Stimulated activated naive CD8-positive, alpha-beta T cell treated with anti-CD3 and anti-CD28 coated beads, Interleukin-15, amount 100 ng/mL, for 72 hours (primary cell): ENCODE results near the gene SLC35F2.
"Not testable (repeated sequence)": the region's sequence is repeated elsewhere in the genome, so short reads cannot be mapped to it uniquely, and the experiment has no call there.

Experiments used
- ATAC-seq: fragments of 150-1000 bp; cut with Tn5 transposase; 2 replicates; pipeline ENCODE4 v1.10.0; 2021; ENCODE audit warnings: mild to moderate bottlenecking, moderate library complexity
- DNase-seq, 2 donors: peaks; one replicate each; pipeline ENCODE4 v3.0.0; 2021 to 2022
- H3K27ac Mint-ChIP-seq, 2 donors: one replicate each; pipeline ENCODE4 v1.8.0; 2022; ENCODE audit warnings: mild to moderate bottlenecking in 2 of 2, mixed read lengths in 2 of 2, moderate library complexity in 2 of 2
- H3K27me3 Mint-ChIP-seq: one replicate; pipeline ENCODE4 v1.8.0; 2022; ENCODE audit warnings: mixed read lengths
- H3K4me1 Mint-ChIP-seq: one replicate; pipeline ENCODE4 v1.8.0; 2022; ENCODE audit warnings: mild to moderate bottlenecking, mixed read lengths
- H3K4me3 Mint-ChIP-seq, 2 donors: one replicate each; pipeline ENCODE4 v1.8.0; 2022; ENCODE audit warnings: mild to moderate bottlenecking in 2 of 2, mixed read lengths in 2 of 2, moderate library complexity in 1 of 2
- H3K9me3 Mint-ChIP-seq, 2 donors: one replicate each; pipeline ENCODE4 v1.8.0; 2022; ENCODE audit warnings: mixed read lengths in 2 of 2

SLC35F2 gene

GRCh38 chr11:107858217-107859070 lies at the start of gene SLC35F2:
SLC35F2 (minus strand) TSS chr11:107858787; CDS start chr11:107858767, 20 bp downstream.
- Mint-ChIP-seq H3K27ac (peak within 1 kb of the TSS; percentile 91 to 98), H3K27me3 (peaks cover 10% of the 10 kb centered on the region), H3K9me3 (no peaks in the 10 kb centered on the region), H3K4me3 (peak within 1 kb of the TSS; percentile 97 to 98), H3K4me1 (peaks cover 29% of the 10 kb centered on the region)
- DNase-seq (peak; percentile 84 to 87), ATAC-seq (peak; percentile 94)

DNA sequence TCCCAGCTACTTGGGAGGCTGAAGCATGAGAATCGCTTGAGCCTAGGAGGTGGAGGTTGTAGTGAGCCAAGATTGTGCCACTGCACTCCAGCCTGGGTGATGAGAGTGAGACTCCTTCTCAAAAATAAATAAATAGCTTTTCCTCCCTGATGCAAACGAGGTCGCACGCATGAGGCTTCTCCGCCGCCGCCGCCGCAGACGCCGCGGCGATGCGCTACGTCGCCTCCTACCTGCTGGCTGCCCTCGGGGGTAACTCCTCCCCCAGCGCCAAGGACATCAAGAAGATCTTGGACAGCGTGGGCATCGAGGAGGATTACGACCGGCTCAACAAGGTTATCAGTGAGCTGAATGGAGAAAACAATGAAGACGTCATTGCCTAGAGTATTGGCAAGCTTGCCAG lies 49.6 kb upstream of the SLC35F2 start:
- Mint-ChIP-seq H3K4me3 (no peak overlapping the region), H3K9me3 (no peaks in the 10 kb centered on the region), H3K4me1 (no peaks in the 10 kb centered on the region), H3K27ac (no peak overlapping the region), H3K27me3 (peaks cover 18% of the 10 kb centered on the region)
- DNase-seq (no peak), ATAC-seq (no peak)

DNA sequence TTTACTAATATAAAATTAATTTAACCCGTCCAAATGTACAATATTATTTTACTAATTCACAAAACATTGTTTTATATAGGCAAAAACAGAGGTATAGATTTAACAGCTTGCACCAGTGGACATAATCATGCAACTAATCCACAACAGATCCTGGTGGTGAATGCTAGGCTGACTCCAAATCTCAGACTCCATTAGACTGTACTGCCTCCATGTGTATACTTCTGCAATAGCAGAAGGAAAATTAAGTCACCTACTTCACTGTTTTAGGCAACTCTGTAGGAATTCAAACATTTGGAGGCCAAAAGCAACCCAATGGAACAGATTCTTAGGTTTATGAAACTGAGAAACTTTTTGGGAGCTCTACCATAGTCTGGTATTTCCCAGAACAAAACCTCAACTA lies 39.7 kb upstream of the SLC35F2 start:
- H3K27me3 Mint-ChIP-seq, result peaks cover 29% of the 10 kb centered on the region
- peak; percentile 72 for ATAC-seq
- no peak for DNase-seq
- no peaks in the 10 kb centered on the region for H3K9me3 Mint-ChIP-seq
- no peaks in the 10 kb centered on the region for H3K4me1 Mint-ChIP-seq
- H3K4me3 Mint-ChIP-seq, result no peak overlapping the region
- no peak overlapping the region for H3K27ac Mint-ChIP-seq

- Mint-ChIP-seq H3K27ac (no peak overlapping the region), H3K4me1 (no peaks in the 10 kb centered on the region), H3K27me3 (no peaks in the 10 kb centered on the region), H3K9me3 (no peaks in the 10 kb centered on the region), H3K4me3 (no peak overlapping the region)
- DNase-seq (no peak), ATAC-seq (no peak)
Observed at GRCh38 chr11:107882095-107882820, 23.7 kb upstream of the SLC35F2 start.

GRCh38 chr11:107881471-107881870 lies 22.9 kb upstream of the SLC35F2 start:
- not testable (repeated sequence) for H3K4me1 Mint-ChIP-seq, DNase-seq, H3K27me3 Mint-ChIP-seq, H3K4me3 Mint-ChIP-seq, H3K27ac Mint-ChIP-seq, H3K9me3 Mint-ChIP-seq, ATAC-seq

DNA sequence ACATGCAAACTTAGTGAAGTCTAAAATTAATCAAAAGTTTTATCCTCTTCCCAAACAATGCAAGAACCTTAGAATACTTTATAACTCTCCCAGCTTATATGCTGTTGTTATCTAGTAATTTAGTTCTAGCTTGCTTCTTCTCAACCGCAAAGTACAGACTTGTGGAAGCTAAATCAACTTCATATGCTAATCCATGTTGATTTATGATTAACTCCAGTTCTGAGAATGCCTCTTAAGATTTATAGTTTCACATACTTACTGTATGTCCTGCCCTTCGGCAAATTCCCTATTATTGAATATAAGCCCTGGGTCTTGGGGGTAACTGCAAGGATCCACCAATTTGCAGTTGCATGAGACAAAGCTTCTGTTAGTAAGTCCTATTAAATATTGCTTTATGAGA lies 17.6 kb upstream of the SLC35F2 start:
- ATAC-seq (no peak), DNase-seq (no peak)
- no peaks in the 10 kb centered on the region for H3K9me3 Mint-ChIP-seq

DNA sequence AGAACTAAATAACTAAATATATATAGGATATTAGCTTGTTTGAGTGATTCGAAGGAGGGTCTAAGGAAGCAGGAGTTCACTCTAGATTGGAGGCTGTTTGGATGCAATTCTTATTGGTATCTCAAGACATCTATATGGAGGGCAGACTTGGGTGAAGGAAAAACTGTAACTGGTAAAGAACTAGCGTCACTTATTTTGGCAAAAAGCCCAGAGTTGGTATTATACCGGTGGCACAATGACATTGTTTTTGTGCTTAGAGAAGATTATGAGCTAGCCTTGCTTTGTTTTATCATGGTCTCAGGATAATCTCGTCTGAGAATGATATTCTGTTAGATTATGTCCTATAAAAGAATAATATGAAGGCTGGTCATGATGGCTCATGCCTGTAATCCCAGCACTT lies 6.0 kb upstream of the SLC35F2 start:
- DNase-seq, result no peak
- Mint-ChIP-seq H3K4me3 (no peak overlapping the region), H3K9me3 (no peaks in the 10 kb centered on the region), H3K4me1 (peaks cover 4% of the 10 kb centered on the region), H3K27me3 (peaks cover 10% of the 10 kb centered on the region), H3K27ac (no peak overlapping the region)
- ATAC-seq, result no peak

More for the DNA sequence above, 17.6 kb upstream of the SLC35F2 start:
- Mint-ChIP-seq H3K4me3 (no peak overlapping the region), H3K27me3 (no peaks in the 10 kb centered on the region), H3K4me1 (no peaks in the 10 kb centered on the region), H3K27ac (no peak overlapping the region)

- H3K4me3 Mint-ChIP-seq, result peak overlapping the region in 1 of 2 donors; percentile 26
- H3K4me1 Mint-ChIP-seq, result peaks cover 29% of the 10 kb centered on the region
- H3K27me3 Mint-ChIP-seq, result peaks cover 10% of the 10 kb centered on the region
- no peak overlapping the region for H3K27ac Mint-ChIP-seq
- H3K9me3 Mint-ChIP-seq, result no peaks in the 10 kb centered on the region
- ATAC-seq, result no peak
- DNase-seq, result no peak
Observed at GRCh38 chr11:107860688-107861087, 2.1 kb upstream of the SLC35F2 start.

DNA sequence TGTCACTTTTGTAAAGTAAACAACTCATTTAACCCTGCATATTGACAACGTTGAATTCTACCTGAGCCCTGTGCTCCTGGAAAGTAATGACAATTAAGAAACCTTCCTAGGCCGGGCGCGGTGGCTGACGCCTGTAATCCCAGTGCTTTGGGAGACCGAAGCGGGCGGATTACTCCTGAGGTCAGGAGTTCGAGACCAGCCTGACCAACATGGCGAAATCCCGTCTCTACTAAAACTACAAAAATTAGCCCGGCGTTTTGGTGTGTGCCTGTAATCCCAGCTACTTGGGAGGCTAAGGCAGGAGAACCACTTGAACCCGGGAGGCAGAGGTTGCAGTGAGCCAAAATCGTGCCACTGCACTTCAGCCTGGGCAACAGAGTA lies 1.6 kb upstream of the SLC35F2 start:
- H3K27ac Mint-ChIP-seq, DNase-seq, ATAC-seq, H3K9me3 Mint-ChIP-seq, H3K27me3 Mint-ChIP-seq: not testable (repeated sequence)
- Mint-ChIP-seq H3K4me1 (peaks cover 29% of the 10 kb centered on the region), H3K4me3 (peak overlapping the region; percentile 97 to 98)

DNA sequence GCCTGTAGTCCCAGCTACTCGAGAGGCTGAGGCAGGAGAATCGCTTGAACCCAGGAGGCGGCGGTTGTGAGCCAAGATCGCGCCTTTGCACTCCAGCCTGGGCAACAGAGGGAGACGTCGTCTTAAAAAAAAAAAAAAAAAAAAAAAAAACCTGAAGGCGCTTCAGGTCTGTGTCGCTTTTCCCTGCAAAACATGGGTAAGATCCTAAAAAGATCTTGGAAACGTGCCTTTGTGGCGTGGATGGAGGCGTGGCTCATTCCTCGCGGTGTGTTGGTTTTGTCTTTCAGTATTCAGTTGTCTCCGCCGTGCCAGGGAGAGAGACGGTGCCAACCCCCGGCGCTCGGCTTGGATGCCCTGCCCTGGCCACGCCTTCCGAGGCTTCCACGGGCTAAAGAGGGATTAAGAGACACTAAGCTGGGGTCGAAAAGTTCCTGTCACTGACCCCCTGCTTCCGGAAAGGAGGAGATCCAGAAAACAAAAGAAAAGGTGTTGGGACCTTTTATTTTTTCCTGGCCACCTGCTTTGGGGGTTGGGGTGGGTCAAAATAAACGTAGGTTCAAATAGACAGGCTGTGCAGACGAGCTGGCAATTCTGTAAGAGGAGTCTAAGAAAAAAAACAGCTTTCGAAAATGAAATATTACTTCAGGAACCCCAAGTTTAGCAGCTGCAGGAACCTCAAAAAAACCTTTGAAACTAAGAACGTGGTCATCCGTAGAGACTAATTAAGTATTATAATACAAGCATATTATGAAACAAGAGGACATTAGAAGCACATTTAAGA lies 1.1 kb upstream of the SLC35F2 start:
- DNase-seq, result peak; percentile 28 to 30

GRCh38 chr11:107857550-107858216 lies 904 bp downstream of the SLC35F2 start:
- Mint-ChIP-seq H3K4me3 (peak overlapping the region; percentile 97 to 98), H3K9me3 (no peaks in the 10 kb centered on the region), H3K27ac (peak overlapping the region; percentile 91 to 98), H3K4me1 (peaks cover 29% of the 10 kb centered on the region), H3K27me3 (peaks cover 10% of the 10 kb centered on the region)
- DNase-seq (peak in 1 of 2 donors; percentile 41), ATAC-seq (peak; percentile 5)

More for the DNA sequence above, 1.1 kb upstream of the SLC35F2 start:
- Mint-ChIP-seq H3K27ac (peak overlapping the region; percentile 91 to 98), H3K4me1 (peaks cover 29% of the 10 kb centered on the region), H3K4me3 (peak overlapping the region; percentile 97 to 98), H3K9me3 (no peaks in the 10 kb centered on the region), H3K27me3 (peaks cover 10% of the 10 kb centered on the region)
- ATAC-seq, result no peak

GRCh38 chr11:107856981-107857517 lies 1.5 kb downstream of the SLC35F2 start:
- Mint-ChIP-seq H3K4me3 (peak overlapping the region; percentile 8 to 98), H3K4me1 (peaks cover 29% of the 10 kb centered on the region), H3K27me3 (peaks cover 10% of the 10 kb centered on the region), H3K27ac (no peak overlapping the region), H3K9me3 (no peaks in the 10 kb centered on the region)
- DNase-seq (no peak), ATAC-seq (no peak)

DNA sequence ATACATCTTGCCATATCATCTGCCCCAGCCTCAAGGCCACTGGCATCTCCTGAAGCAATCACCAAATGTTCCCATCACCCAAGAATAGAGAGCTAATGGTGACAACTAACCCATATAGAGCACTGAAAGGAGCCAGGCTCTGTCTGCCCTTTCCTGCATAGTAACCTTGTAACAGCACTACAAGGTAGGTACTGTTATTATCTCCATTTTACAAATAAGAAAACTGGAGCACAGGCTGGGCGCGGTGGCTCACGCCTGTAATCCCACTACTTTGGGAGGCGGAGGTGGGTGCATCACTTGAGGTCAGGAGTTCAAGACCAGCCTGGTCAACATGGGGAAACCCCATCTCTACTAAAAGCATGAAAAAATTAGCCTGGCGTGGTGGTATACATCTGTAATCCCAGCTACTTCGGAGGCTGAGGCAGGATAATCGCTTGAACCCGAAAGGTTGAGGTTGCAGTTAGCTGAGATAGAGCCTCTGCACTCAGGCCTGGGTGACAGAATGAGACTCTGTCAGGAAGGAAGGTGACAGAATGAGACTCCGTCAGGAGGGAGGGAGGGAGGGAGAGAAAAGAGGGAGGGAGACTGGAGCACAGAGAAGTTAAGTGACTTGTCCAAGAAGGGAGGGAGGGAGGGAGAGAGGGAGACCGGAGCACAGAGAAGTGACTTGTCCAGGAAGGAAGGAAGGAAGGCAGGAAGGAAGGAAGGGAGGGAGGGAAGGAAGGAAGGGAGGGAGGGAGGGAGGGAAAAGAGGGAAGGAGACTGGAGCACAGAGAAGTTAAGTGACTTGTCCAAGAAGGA lies 2.2 kb downstream of the SLC35F2 start:
- no peak for ATAC-seq
- Mint-ChIP-seq H3K4me1 (peaks cover 29% of the 10 kb centered on the region), H3K27me3 (peaks cover 3% of the 10 kb centered on the region), H3K27ac (peak overlapping the region in 1 of 2 donors; percentile 28), H3K9me3 (no peaks in the 10 kb centered on the region), H3K4me3 (peak overlapping the region; percentile 64 to 98)
- DNase-seq, result no peak

DNA sequence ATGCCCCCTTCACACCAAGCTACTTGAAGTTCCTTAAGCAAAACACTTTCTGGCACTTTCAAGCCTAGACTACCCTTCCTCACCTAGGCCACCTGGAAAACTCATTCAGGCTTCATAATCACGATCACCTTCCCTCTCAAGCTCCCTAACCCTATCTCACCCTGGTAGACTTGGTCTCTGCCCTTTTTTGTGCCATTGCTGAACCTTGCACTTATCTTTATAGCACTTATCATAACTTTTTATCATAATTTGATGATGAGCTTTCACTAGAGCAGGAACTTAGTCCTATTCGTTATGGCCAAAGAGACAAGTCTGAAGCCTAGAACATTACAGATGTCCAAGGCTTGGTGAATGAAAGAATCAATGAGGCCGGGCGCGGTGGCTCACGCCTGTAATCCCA lies 5.5 kb downstream of the SLC35F2 start:
- no peak for DNase-seq
- no peaks in the 10 kb centered on the region for H3K9me3 Mint-ChIP-seq
- no peaks in the 10 kb centered on the region for H3K27me3 Mint-ChIP-seq
- H3K4me3 Mint-ChIP-seq, result no peak overlapping the region
- no peak for ATAC-seq
- peaks cover 46% of the 10 kb centered on the region for H3K4me1 Mint-ChIP-seq
- no peak overlapping the region for H3K27ac Mint-ChIP-seq
